Activated T-cell treated with anti-CD3 and anti-CD28 coated beads, Interleukin-2, amount 50 U/mL, for 4 hours (primary cell): ENCODE measurements around the gene ST8SIA2. TPM values are rescaled to one million over a fixed set of nuclear protein-coding genes. Genes with fewer than 3 reads are reported as not detected.

Source experiments
- ATAC-seq, 2 donors: fragments of 200-7000 bp; cut with Tn5 transposase; one replicate each; pipeline ENCODE4 v1.10.0; 2021
- DNase-seq: peaks from one replicate; pipeline ENCODE4 v3.0.0-alpha.2; 2020
- H3K27me3 Mint-ChIP-seq: one replicate; pipeline ENCODE4 v1.8.0; 2021; ENCODE audit warnings: low read depth, mixed read lengths
- H3K36me3 Mint-ChIP-seq: one replicate; pipeline ENCODE4 v1.8.0; 2022; ENCODE audit warnings: mixed read lengths; ENCODE audit not compliant: insufficient read depth
- H3K4me1 Mint-ChIP-seq: one replicate; pipeline ENCODE4 v1.8.0; 2021; ENCODE audit warnings: low read depth, mixed read lengths
- H3K4me3 Mint-ChIP-seq: one replicate; pipeline ENCODE4 v1.8.0; 2021; ENCODE audit warnings: mild to moderate bottlenecking, moderate library complexity, mixed read lengths
- H3K9me3 Mint-ChIP-seq: one replicate; pipeline ENCODE4 v1.8.0; 2021; ENCODE audit warnings: mixed read lengths
- total RNA-seq, 3 donors: library from RNA; stranded (reverse); gene quantifications; one replicate each; pipeline ENCODE4 v1.2.1, GENCODE V29; 2021

Gene ST8SIA2
- total RNA-seq, 3 donors from 2014 or later, result not detected

DNA sequence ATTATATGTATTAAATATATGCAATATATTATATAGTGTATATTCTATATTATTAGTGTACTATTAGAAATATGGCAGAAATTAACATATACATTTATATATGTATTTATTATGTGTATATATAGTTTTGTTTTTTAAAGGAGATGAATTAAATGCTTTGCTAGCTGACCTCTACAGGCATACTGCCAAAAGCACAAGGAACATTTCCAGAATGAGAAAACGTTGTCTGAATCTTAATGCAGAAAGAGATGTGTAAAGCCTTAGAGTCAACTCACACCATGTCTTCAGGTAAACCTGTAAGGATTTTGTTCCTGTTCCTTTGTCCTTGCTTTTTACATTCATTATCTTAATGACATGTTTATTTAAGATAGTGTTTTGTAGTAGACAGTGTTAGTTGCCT lies 111.9 kb downstream of the ST8SIA2 start:
- Mint-ChIP-seq H3K36me3 (no peaks in the 10 kb centered on the region), H3K4me3 (no peak overlapping the region), H3K9me3 (peaks cover 10% of the 10 kb centered on the region), H3K4me1 (no peaks in the 10 kb centered on the region), H3K27me3 (peaks cover 12% of the 10 kb centered on the region)
- DNase-seq (no peak), ATAC-seq (no peak)

DNA sequence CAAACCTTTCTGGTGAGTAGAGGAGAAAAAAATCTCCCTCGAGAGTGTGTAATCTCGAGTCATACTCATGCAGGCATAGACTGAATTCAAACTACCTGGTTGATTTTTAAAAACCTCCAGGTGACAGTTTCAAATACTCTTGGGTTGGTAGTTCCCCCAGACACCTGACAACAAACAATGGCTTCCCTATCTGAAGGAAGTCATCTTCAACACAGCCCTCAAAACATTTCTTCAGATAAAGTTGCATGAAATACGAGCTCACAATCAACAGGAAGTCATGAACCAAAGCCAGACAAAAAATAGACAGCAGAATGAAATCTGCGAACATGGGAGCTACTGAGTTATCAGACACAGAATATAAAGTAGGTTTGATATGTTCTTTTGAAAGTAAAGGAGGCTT lies 112.8 kb downstream of the ST8SIA2 start:
- no peak overlapping the region for H3K4me3 Mint-ChIP-seq
- H3K9me3 Mint-ChIP-seq, result peaks cover 10% of the 10 kb centered on the region
- no peaks in the 10 kb centered on the region for H3K36me3 Mint-ChIP-seq
- DNase-seq, result no peak
- H3K4me1 Mint-ChIP-seq, result no peaks in the 10 kb centered on the region
- peaks cover 5% of the 10 kb centered on the region for H3K27me3 Mint-ChIP-seq
- ATAC-seq, result no peak

DNA sequence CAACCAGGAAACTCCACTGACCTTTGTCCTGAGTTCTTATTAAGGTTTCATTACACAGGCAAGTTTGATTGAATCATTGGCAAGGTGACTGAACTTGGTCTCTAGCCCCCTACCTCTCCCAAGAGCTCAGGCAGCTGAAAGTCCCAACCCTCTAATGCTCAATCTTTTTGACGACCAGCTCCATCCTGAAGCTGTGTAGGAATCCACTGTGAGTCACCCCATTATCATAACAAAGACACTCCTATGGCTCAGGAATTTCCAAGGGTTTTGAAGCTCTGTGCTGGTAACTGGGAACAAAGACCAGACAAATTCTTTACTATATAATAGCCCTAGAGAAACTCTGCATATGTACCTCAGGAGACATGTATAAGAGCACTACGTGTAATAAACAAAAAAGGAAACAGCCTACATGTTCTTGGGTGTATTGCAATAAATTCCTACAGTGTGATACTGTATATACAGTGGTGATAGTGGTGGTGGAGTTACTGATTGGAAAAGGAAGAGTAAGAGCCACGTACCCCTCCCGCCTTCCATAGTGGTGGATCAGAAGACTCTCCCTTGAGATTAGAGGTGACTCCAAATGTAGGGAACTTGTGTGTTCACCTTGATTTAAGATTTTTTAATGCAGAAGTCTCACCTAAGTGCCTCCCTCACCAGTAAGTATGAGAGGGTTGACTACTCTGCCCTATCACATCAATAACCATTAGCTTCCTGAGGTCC lies 116.6 kb downstream of the ST8SIA2 start:
- DNase-seq (no peak), ATAC-seq (no peak)
- no peaks in the 10 kb centered on the region for H3K4me1 Mint-ChIP-seq
- H3K4me3 Mint-ChIP-seq, result no peak overlapping the region
- H3K27me3 Mint-ChIP-seq, result no peaks in the 10 kb centered on the region
- H3K36me3 Mint-ChIP-seq, result no peaks in the 10 kb centered on the region
- peaks cover 10% of the 10 kb centered on the region for H3K9me3 Mint-ChIP-seq
